GM12872 (cell line): ENCODE measurements around the gene PADI2.

Source experiments
- CTCF ChIP-seq: IDR thresholded peaks from 3 replicates; pipeline ENCODE4 v1.5.1; 2011; ENCODE audit warnings: low read depth, mild to moderate bottlenecking, low read length, moderate library complexity; ENCODE audit not compliant: insufficient read depth

PADI2 gene

GRCh38 chr1:17119773-17120480, 676 bp upstream of the PADI2 start:
- peak; percentile 19; the same call in 1 of the 3 replicates for TF ChIP-seq CTCF

GRCh38 chr1:17118706-17119075, 560 bp downstream of the PADI2 start:
- no peak for TF ChIP-seq CTCF

- no peak for TF ChIP-seq CTCF
These were observed 983 bp downstream of the PADI2 start for GRCh38 chr1:17118268-17118667.

- TF ChIP-seq CTCF = no peak
These were observed 1.6 kb downstream of the PADI2 start for GRCh38 chr1:17117451-17118265.

- no peak for TF ChIP-seq CTCF
These were observed 2.6 kb downstream of the PADI2 start for GRCh38 chr1:17116643-17117042.

- no peak for TF ChIP-seq CTCF
These were observed 5.3 kb downstream of the PADI2 start for GRCh38 chr1:17113963-17114362.

- no peak for TF ChIP-seq CTCF
These were observed 6.6 kb downstream of the PADI2 start for GRCh38 chr1:17112496-17113236.
